NT2/D1 (cell line): ENCODE results near the gene RAB43.

ENCODE experiments used
- DNase-seq: peaks from one replicate; pipeline ENCODE4 v3.0.0-alpha.2; 2011; ENCODE audit warnings: low read depth, low spot score
- H3K27me3 ChIP-seq: 2 replicates; pipeline ENCODE4 v1.6.0; 2011; ENCODE audit warnings: mild to moderate bottlenecking; ENCODE audit not compliant: insufficient read length, insufficient read depth
- H3K36me3 ChIP-seq: 2 replicates; pipeline ENCODE4 v1.6.1; 2011; ENCODE audit warnings: mild to moderate bottlenecking, low read length, mixed read lengths; ENCODE audit not compliant: insufficient read depth, insufficient read length
- H3K4me1 ChIP-seq: 2 replicates; pipeline ENCODE4 v1.5.1; 2011; ENCODE audit not compliant: insufficient read depth, insufficient read length
- H3K4me3 ChIP-seq: 2 replicates; pipeline ENCODE4 v1.5.1; 2011; ENCODE audit warnings: low read depth; ENCODE audit not compliant: insufficient read length
- H3K9ac ChIP-seq: 2 replicates; pipeline ENCODE4 v1.6.0; 2011; ENCODE audit warnings: low read depth; ENCODE audit not compliant: insufficient read length
- H3K9me3 ChIP-seq: 2 replicates; pipeline ENCODE4 v1.5.1; 2011; ENCODE audit warnings: mild to moderate bottlenecking, low read length; ENCODE audit not compliant: insufficient read depth
- SUZ12 ChIP-seq: IDR thresholded peaks from 2 replicates; pipeline ENCODE4 v1.6.1; 2011; ENCODE audit not compliant: insufficient read length, insufficient read depth; ENCODE audit errors: extremely low read depth
- YY1 ChIP-seq: IDR thresholded peaks from 2 replicates; pipeline ENCODE4 v1.6.1; 2011; ENCODE audit not compliant: insufficient read length, insufficient read depth
- ZNF274 ChIP-seq: IDR thresholded peaks from 2 replicates; pipeline ENCODE4 v1.6.1; 2011; ENCODE audit warnings: mild to moderate bottlenecking, low read depth, low read length

Gene RAB43

GRCh38 chr3:129087138-129087702 is 34.4 kb downstream of the RAB43 start:
- Histone ChIP-seq H3K36me3 (peaks cover 5% of the 10 kb centered on the region), H3K9ac (no peak overlapping the region), H3K4me1 (no peaks in the 10 kb centered on the region), H3K4me3 (no peak overlapping the region), H3K27me3 (no peaks in the 10 kb centered on the region), H3K9me3 (no peaks in the 10 kb centered on the region)
- DNase-seq, result no peak
- TF ChIP-seq ZNF274, result no peak

GRCh38 chr3:129085818-129086217 is 35.8 kb downstream of the RAB43 start:
- TF ChIP-seq SUZ12, result no peak
- no peak for TF ChIP-seq ZNF274
- TF ChIP-seq YY1, result no peak
- Histone ChIP-seq H3K27me3 (no peaks in the 10 kb centered on the region), H3K4me1 (no peaks in the 10 kb centered on the region), H3K4me3 (no peak overlapping the region), H3K9ac (no peak overlapping the region), H3K36me3 (no peaks in the 10 kb centered on the region), H3K9me3 (no peaks in the 10 kb centered on the region)
- no peak for DNase-seq

DNA sequence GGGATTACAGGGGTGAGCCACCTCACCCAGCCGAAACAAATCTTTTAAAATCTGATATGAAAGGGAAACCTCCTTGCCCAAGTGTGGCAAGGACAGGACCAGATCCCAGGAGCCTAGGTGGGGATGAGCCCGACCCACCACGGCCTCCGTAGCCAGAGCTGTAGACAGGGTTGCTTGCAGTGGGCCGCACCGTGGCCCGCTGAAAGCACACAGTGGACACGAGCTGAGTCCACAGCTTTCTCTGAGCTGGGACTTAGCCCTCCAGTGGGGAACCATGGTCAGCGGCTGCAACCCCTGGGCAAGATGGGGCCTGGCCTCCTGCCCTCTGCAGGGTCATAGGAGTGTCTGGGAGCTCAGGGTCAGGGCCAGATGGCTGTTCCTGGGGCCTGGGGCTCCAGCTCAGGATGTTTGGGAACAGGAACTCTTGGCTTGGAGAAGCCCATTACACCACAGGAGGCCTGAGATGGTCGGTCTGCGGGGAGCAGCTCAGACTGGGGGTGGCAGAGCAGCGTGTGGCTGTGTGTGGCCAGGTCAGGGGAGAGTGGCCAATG is 36.4 kb downstream of the RAB43 start:
- DNase-seq, result no peak
- H3K27me3 ChIP-seq, result no peaks in the 10 kb centered on the region
- no peaks in the 10 kb centered on the region for H3K36me3 ChIP-seq
- no peaks in the 10 kb centered on the region for H3K9me3 ChIP-seq
- no peaks in the 10 kb centered on the region for H3K4me1 ChIP-seq
- H3K4me3 ChIP-seq, result no peak overlapping the region
- TF ChIP-seq ZNF274, result no peak
- no peak for TF ChIP-seq SUZ12
- TF ChIP-seq YY1, result no peak
- no peak overlapping the region for H3K9ac ChIP-seq

- no peaks in the 10 kb centered on the region for H3K36me3 ChIP-seq
- no peak overlapping the region for H3K9ac ChIP-seq
- DNase-seq, result no peak
- TF ChIP-seq YY1 (no peak), SUZ12 (no peak), ZNF274 (no peak)
- H3K9me3 ChIP-seq, result no peaks in the 10 kb centered on the region
- no peak overlapping the region for H3K4me3 ChIP-seq
- H3K27me3 ChIP-seq, result no peaks in the 10 kb centered on the region
- no peaks in the 10 kb centered on the region for H3K4me1 ChIP-seq
These were observed 37.1 kb downstream of the RAB43 start for GRCh38 chr3:129084501-129084900.

- no peak for DNase-seq
- Histone ChIP-seq H3K27me3 (no peaks in the 10 kb centered on the region), H3K4me1 (no peaks in the 10 kb centered on the region), H3K36me3 (no peaks in the 10 kb centered on the region), H3K9me3 (no peaks in the 10 kb centered on the region), H3K9ac (no peak overlapping the region), H3K4me3 (no peak overlapping the region)
- TF ChIP-seq ZNF274 (no peak), SUZ12 (no peak), YY1 (no peak)
These were observed 39.6 kb downstream of the RAB43 start for GRCh38 chr3:129082026-129082425.

DNA sequence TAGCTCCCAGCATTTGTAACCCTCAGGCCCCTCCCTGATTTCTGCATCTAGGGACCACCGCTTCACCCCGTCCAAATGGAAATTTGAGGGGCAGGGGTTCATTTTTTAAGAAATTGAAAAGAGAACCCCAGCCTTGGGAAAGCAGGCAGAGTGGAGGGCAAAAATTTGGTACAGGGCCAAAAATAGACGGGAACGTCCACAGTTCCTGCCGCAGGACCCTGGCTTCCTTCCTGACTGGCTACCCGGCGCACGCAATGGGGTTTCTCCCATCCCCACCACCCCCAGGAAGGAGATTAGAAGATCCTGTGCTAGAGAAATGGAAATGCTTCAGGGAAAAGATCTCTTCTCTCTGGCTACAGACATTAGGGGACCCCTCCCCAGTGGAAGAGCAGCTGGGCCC is 40.1 kb downstream of the RAB43 start:
- H3K36me3 ChIP-seq, result no peaks in the 10 kb centered on the region
- no peaks in the 10 kb centered on the region for H3K4me1 ChIP-seq
- no peaks in the 10 kb centered on the region for H3K27me3 ChIP-seq
- no peak overlapping the region for H3K9ac ChIP-seq
- TF ChIP-seq YY1 (no peak), SUZ12 (no peak), ZNF274 (no peak)
- no peak for DNase-seq
- H3K4me3 ChIP-seq, result no peak overlapping the region
- no peaks in the 10 kb centered on the region for H3K9me3 ChIP-seq

DNA sequence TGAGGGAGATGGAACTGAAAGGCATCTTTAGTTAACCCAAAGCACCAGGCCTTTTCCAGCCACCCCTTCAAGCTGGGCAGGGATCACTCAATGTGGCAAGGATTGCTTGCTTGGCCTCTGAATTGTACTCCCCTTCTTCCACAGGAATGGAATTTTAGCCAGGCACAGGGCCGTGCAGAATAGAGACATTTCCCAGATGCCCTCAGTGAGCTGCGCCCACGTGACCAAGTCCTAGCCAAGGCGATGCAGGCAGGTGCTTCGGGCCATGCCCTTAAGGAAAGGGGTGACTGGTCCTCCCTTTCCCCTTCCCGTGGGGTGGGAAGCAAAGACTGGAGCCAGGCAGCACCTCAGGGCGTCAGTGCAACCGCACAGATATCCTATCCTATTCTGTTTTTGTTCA is 43.1 kb downstream of the RAB43 start:
- Histone ChIP-seq H3K36me3 (no peaks in the 10 kb centered on the region), H3K27me3 (no peaks in the 10 kb centered on the region), H3K4me3 (no peak overlapping the region), H3K4me1 (no peaks in the 10 kb centered on the region), H3K9ac (no peak overlapping the region), H3K9me3 (0 out of 2 replicates have a peak, but pooled peaks cover 3% of the 10 kb centered on the region)
- no peak for DNase-seq
- no peak for TF ChIP-seq ZNF274
- TF ChIP-seq YY1, result no peak
- no peak for TF ChIP-seq SUZ12

DNA sequence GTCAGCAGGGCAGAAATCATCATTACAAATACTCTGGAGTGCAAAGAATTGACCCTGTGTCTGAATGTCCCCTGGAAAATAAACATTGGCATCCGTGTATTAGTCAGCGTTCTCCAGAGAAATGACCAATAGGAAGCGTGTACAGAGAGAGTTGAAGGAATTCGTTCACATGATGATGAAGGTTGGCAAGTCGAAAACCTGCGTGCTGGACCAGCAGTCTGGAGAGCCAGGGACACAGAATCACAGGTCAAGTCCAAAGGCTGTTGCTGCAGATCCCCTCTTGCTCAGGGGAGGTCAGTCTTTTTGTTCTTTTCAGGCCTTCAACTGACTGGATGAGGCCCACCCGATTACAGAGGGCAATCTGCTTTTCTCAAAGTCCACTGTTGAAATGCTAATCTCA is 44.4 kb downstream of the RAB43 start:
- 0 out of 2 replicates have a peak, but pooled peaks cover 3% of the 10 kb centered on the region for H3K9me3 ChIP-seq
- H3K4me3 ChIP-seq, result no peak overlapping the region
- TF ChIP-seq YY1, result no peak
- H3K4me1 ChIP-seq, result no peaks in the 10 kb centered on the region
- H3K9ac ChIP-seq, result no peak overlapping the region
- DNase-seq, result no peak
- H3K27me3 ChIP-seq, result no peaks in the 10 kb centered on the region
- no peaks in the 10 kb centered on the region for H3K36me3 ChIP-seq
